Testis (tissue), 3 donors: ENCODE data around the gene GOLGA8J. TPM values are rescaled to one million over a fixed set of nuclear protein-coding genes. Genes with fewer than 3 reads are reported as not detected.

Source experiments
- DNase-seq: peaks from one replicate; pipeline ENCODE4 v3.0.0-alpha.2; 2019
- H3K27ac ChIP-seq, 2 donors: fragments of 200-600 bp; sonication (generic); one replicate each; pipeline ENCODE4 v1.5.1; 2019
- H3K27me3 ChIP-seq: fragments of 200-600 bp; sonication (generic); one replicate; pipeline ENCODE4 v1.5.1; 2019
- H3K36me3 ChIP-seq: fragments of 200-600 bp; sonication (generic); one replicate; pipeline ENCODE4 v1.5.1; 2017; ENCODE audit warnings: low read depth; ENCODE audit errors: missing control alignments
- H3K4me1 ChIP-seq: fragments of 200-600 bp; sonication (generic); one replicate; pipeline ENCODE4 v1.5.1; 2019
- H3K4me3 ChIP-seq, 2 donors: fragments of 200-600 bp; sonication (generic); one replicate each; pipeline ENCODE4 v1.5.1; 2017 to 2019
- H3K9me3 ChIP-seq: fragments of 200-600 bp; sonication (generic); one replicate; pipeline ENCODE4 v1.5.1; 2017
- POLR2A ChIP-seq: fragments of 450-650 bp; IDR thresholded peaks from one replicate; pipeline ENCODE4 v1.6.1; 2017; ENCODE audit warnings: antibody characterized with exemption, mild to moderate bottlenecking, moderate library complexity
- WGBS, 2 donors: methylation state at CpG; one replicate each; pipeline ENCODE4 v1.1.5; 2018; 5-methylcytosine and 5-hydroxymethylcytosine counted together
- intact Hi-C: fragments of 100-400 bp; cut with DNase I; formaldehyde crosslinking; loops from one replicate; pipeline ENCODE4 v1.15.1; 2023; ENCODE audit warnings: low total_unique reads
- polyA plus RNA-seq: library from polyadenylated mRNA; stranded (reverse); fragments of 350-450 nt; fragmentation: Illumina TruSeq; extraction: RNeasy Lipid Tissue Mini Kit (QIAGEN cat#74804); gene quantifications from one replicate; pipeline ENCODE4 v1.2.3, GENCODE V29; 2014; ENCODE audit warnings: low read depth, low replicate concordance; ENCODE audit not compliant: insufficient read depth
- total RNA-seq, 2 donors: library from RNA; depleted of rRNA; stranded (reverse); fragments of >200 nt; gene quantifications; one replicate each; pipeline ENCODE4 v1.2.3, GENCODE V29; 2016
- TF ChIP-seq, protein P1 (sequence below), 3 experiments: fragments of 450-650 bp in 2 of 3; fragments of 200-600 bp in 1 of 3; sonication (generic) in 1 of 3; IDR thresholded peaks; one replicate each; pipeline ENCODE4 v1.5.1; 2016 to 2019; ENCODE audit warnings: antibody characterized with exemption in 3 of 3, mild to moderate bottlenecking in 2 of 3, moderate library complexity in 1 of 3

Gene GOLGA8J
- total and polyA plus RNA-seq, 3 donors from 2014 or later: 5.1 to 11.5 (median 6.3) TPM

- 91 to 94% methylated on average over 11 of the region's 11 CpGs for WGBS, 2 donors
- TF ChIP-seq POLR2A: no peak
- TF ChIP-seq, protein P1, sequence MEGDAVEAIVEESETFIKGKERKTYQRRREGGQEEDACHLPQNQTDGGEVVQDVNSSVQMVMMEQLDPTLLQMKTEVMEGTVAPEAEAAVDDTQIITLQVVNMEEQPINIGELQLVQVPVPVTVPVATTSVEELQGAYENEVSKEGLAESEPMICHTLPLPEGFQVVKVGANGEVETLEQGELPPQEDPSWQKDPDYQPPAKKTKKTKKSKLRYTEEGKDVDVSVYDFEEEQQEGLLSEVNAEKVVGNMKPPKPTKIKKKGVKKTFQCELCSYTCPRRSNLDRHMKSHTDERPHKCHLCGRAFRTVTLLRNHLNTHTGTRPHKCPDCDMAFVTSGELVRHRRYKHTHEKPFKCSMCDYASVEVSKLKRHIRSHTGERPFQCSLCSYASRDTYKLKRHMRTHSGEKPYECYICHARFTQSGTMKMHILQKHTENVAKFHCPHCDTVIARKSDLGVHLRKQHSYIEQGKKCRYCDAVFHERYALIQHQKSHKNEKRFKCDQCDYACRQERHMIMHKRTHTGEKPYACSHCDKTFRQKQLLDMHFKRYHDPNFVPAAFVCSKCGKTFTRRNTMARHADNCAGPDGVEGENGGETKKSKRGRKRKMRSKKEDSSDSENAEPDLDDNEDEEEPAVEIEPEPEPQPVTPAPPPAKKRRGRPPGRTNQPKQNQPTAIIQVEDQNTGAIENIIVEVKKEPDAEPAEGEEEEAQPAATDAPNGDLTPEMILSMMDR (IDR thresholded peaks at IDR 0.05): no peak
- Histone ChIP-seq H3K4me3 (no peak overlapping the region), H3K36me3 (no peaks in the 10 kb centered on the region), H3K9me3 (no peaks in the 10 kb centered on the region), H3K27me3 (no peaks in the 10 kb centered on the region), H3K27ac (no peak overlapping the region), H3K4me1 (peaks cover 7% of the 10 kb centered on the region)
- intact Hi-C loops: loop anchor here (10.0 kb wide), 1 partner anchor 115 kb away; no protein-coding TSS in a partner anchor
- DNase-seq: no peak
Measured at GRCh38 chr15:30059771-30060170, 23.0 kb upstream of the GOLGA8J start.

- Histone ChIP-seq H3K4me3 (no peak overlapping the region), H3K27me3 (no peaks in the 10 kb centered on the region), H3K9me3 (no peaks in the 10 kb centered on the region), H3K36me3 (no peaks in the 10 kb centered on the region), H3K27ac (no peak overlapping the region), H3K4me1 (peaks cover 7% of the 10 kb centered on the region)
- intact Hi-C loops: no loop called here
- no peak for TF ChIP-seq POLR2A
- TF ChIP-seq, protein P1 (IDR thresholded peaks at IDR 0.05): no peak
- DNase-seq: no peak
- 92 to 93% methylated on average over 4 of the region's 4 CpGs for WGBS, 2 donors
Measured at GRCh38 chr15:30062881-30063280, 19.9 kb upstream of the GOLGA8J start.

DNA sequence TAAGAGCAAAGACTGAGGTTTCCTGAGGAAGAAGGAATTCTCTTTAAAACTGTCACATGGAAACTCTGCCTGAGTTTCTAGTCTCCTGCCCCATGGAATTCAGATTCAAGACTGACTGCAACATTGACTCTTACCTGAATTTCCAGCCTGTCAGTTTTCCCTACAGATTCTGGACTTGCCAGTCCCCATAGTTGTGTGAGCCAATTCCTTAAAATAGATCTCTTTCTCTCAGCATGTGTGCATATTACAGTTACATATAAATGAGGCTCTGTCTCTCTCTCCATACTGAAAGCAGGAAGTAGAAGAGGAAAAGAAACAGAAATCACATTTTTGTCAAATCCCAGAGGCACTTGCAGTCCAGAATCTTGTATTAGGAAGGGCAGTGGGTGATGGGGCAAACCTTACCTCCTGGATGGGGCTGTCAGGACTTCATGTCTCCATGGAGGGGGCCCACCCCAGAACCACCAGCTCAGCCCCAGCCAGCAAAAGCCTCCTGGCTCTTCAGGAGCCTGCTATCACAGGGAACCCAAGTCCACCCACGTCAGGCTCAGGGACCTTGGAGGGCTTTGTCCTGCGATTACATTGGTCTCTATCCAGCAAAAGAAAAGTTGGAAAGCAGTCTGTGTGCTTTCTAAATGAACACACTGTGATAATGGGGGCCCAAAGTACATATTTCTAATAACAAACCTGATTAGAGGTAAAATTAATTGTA is 18.8 kb upstream of the GOLGA8J start:
- Histone ChIP-seq H3K36me3 (no peaks in the 10 kb centered on the region), H3K27ac (no peak overlapping the region), H3K4me1 (peaks cover 7% of the 10 kb centered on the region), H3K27me3 (no peaks in the 10 kb centered on the region), H3K9me3 (no peaks in the 10 kb centered on the region), H3K4me3 (no peak overlapping the region)
- WGBS, 2 donors: 22 to 34% methylated on average over 2 of the region's 2 CpGs
- intact Hi-C loops: no loop called here
- TF ChIP-seq POLR2A: no peak
- TF ChIP-seq, protein P1 (IDR thresholded peaks at IDR 0.05): no peak
- DNase-seq: peak; percentile 38

- 39 to 41% methylated on average over 12 of the region's 12 CpGs for WGBS, 2 donors
- Histone ChIP-seq H3K9me3 (no peaks in the 10 kb centered on the region), H3K27me3 (no peaks in the 10 kb centered on the region), H3K4me3 (no peak overlapping the region), H3K36me3 (no peaks in the 10 kb centered on the region), H3K27ac (no peak overlapping the region), H3K4me1 (peaks cover 7% of the 10 kb centered on the region)
- no peak for DNase-seq
- TF ChIP-seq POLR2A: no peak
- TF ChIP-seq, protein P1 (IDR thresholded peaks at IDR 0.05): no peak
- intact Hi-C loops: no loop called here
Measured at GRCh38 chr15:30065025-30065801, 17.5 kb upstream of the GOLGA8J start.
